ENCODE measurements around the gene CHMP4B. TPM values are rescaled to one million over a fixed set of nuclear protein-coding genes. Genes with fewer than 3 reads are reported as not detected.
A peak's percentile ranks its signal among the peaks of the same experiment; 100 is the strongest.

Gene CHMP4B
- total RNA-seq, 4 donors from 2014 or later = 92.9 to 113 (median 105) TPM

DNA sequence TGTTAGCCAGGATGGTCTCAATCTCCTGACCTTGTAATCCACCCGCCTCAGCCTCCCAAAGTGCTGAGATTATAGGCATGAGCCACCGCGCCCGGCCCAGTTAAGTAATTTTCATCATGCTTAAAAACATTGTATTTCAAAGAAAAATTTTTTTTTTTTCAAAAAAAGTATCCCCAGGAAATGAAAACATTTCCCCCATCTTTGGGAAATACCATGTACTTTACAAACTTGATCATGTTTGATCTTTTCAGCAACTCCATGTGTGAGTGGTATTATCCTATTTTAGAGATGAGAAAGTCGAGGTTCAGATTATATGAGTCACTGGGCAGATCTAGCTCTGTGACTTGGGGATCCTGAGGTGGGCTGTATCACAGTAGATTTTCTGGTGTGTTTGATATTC lies 11.8 kb downstream of the CHMP4B start:
- TF ChIP-seq, protein P1, sequence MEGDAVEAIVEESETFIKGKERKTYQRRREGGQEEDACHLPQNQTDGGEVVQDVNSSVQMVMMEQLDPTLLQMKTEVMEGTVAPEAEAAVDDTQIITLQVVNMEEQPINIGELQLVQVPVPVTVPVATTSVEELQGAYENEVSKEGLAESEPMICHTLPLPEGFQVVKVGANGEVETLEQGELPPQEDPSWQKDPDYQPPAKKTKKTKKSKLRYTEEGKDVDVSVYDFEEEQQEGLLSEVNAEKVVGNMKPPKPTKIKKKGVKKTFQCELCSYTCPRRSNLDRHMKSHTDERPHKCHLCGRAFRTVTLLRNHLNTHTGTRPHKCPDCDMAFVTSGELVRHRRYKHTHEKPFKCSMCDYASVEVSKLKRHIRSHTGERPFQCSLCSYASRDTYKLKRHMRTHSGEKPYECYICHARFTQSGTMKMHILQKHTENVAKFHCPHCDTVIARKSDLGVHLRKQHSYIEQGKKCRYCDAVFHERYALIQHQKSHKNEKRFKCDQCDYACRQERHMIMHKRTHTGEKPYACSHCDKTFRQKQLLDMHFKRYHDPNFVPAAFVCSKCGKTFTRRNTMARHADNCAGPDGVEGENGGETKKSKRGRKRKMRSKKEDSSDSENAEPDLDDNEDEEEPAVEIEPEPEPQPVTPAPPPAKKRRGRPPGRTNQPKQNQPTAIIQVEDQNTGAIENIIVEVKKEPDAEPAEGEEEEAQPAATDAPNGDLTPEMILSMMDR (IDR thresholded peaks at IDR 0.05) = no peak
- TF ChIP-seq POLR2A (IDR thresholded peaks at IDR 0.05) = no peak
- DNase-seq (ENCODE audit: low spot score in 2 of 2) = peak in 1 of 2 donors; percentile 46
- no peak overlapping the region for H3K4me3 ChIP-seq (ENCODE audit: low read depth, poor library complexity, severe bottlenecking)
- 96 to 97% methylated on average over 5 of the region's 5 CpGs for WGBS, 2 donors
- intact Hi-C loops (cut with DNase I; ENCODE audit: low total_unique reads) = no loop called here

DNA sequence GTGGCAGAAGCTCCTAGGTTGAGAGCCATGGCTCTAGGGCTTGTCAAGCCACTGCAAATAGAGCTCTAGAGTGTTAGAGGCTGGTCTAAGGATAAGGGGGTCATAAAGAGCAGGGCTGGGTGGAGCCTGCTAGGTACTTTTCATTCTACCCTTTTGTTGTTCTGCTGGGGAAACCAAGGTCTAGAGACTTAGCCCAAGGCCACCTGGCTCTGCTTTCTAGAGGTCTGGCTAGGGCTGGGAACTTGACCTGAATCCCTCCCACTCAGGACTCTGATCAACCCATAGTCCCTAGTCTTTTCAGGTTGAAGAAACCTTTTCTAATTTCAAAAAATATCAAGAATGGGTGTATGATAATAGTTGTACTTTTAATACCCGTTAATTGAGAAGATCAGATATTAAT lies 13.7 kb downstream of the CHMP4B start:
- intact Hi-C loops (cut with DNase I; ENCODE audit: low total_unique reads) = no loop called here
- DNase-seq (ENCODE audit: low spot score in 2 of 2) = peak in 1 of 2 donors; percentile 20
- 95 to 97% methylated on average over 1 of the region's 1 CpG for WGBS, 2 donors
- TF ChIP-seq, protein P1 (IDR thresholded peaks at IDR 0.05) = no peak
- no peak for TF ChIP-seq POLR2A (IDR thresholded peaks at IDR 0.05)
- no peak overlapping the region for H3K4me3 ChIP-seq (ENCODE audit: low read depth, poor library complexity, severe bottlenecking)

DNA sequence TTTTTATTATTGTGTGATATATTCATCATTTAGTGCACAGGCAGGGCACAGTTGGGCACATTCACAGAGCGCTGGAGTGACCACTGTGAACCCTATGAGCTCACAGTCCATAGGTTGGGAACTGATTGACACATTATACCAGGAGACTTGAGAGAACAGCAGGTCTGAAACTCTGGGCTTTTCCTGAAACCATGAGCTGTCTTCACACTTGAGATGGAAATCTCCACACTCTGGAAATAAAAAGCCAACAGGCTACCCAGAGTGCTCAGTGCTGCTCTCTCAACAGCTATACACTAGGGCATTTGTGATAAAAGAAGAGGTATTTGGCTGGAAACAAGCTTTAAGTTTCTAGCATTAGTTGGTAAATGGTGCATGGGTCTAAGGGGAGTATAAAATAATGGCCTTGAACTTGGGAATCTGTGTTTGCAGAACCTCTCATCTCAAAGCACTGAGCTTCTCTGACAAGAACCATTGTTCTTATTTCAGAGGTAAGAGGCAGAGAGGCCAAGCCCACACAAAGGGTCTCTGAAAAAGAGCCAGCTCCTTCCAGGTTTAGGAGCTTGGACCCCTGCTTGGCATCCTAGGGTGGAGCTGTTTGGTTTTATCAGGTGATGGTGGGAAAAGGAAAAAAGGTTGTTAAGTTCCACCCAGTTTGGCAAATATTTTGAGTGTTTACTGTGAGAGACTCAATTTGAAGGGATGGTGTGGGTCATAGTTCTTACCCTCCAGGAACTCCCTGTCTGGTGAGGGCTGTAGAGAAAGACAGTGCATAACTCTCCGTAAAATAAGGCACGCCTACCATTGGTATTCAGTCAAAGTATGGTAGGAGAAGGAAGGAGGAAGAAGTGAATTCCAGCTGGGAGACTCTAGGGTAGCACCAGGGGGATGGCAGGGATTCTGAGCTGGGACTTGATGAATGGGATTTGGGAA lies 14.5 kb downstream of the CHMP4B start:
- DNase-seq (ENCODE audit: low spot score in 2 of 2) = peak in 1 of 2 donors; percentile 23
- TF ChIP-seq POLR2A (IDR thresholded peaks at IDR 0.05) = no peak
- TF ChIP-seq, protein P1 (IDR thresholded peaks at IDR 0.05) = no peak
- intact Hi-C loops (cut with DNase I; ENCODE audit: low total_unique reads) = no loop called here
- 83 to 86% methylated on average over 3 of the region's 3 CpGs for WGBS, 2 donors
- H3K4me3 ChIP-seq (ENCODE audit: low read depth, poor library complexity, severe bottlenecking) = no peak overlapping the region

DNA sequence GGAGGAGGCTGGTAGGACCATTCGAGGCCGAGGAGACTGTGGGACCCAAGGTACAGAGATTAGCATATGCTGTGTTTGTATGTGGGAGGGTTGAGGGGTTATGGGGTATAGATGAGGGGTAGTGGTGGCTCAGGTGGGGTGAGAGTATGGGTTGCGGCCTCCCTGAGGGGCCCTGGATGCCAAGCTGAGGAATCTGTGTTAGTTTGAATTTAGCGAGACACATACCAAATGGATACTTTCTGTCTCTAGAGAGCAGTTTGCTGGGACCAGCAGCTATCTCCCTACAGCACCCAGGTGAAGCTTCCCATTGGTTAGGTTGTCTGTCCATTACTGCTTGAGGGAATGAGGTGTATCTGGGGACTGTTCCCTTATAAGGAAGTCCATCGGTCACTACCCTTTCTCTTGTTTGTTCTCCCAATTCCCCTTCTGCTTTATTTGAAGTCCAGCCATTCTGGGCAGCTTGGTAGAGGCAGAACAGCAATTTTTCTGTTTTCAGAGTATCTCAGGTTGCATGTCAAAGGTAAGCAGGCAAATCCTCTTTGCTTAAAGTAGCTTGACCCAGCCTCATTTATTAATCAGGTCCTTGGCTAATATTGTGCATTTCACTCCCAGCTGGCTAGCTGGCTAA lies 15.2 kb downstream of the CHMP4B start:
- intact Hi-C loops (cut with DNase I; ENCODE audit: low total_unique reads) = no loop called here
- no peak for TF ChIP-seq POLR2A (IDR thresholded peaks at IDR 0.05)
- TF ChIP-seq, protein P1 (IDR thresholded peaks at IDR 0.05) = no peak
- H3K4me3 ChIP-seq (ENCODE audit: low read depth, poor library complexity, severe bottlenecking) = no peak overlapping the region
- peak in 1 of 2 donors; percentile 46 for DNase-seq (ENCODE audit: low spot score in 2 of 2)
- WGBS, 2 donors = 88 to 89% methylated on average over 5 of the region's 5 CpGs

DNA sequence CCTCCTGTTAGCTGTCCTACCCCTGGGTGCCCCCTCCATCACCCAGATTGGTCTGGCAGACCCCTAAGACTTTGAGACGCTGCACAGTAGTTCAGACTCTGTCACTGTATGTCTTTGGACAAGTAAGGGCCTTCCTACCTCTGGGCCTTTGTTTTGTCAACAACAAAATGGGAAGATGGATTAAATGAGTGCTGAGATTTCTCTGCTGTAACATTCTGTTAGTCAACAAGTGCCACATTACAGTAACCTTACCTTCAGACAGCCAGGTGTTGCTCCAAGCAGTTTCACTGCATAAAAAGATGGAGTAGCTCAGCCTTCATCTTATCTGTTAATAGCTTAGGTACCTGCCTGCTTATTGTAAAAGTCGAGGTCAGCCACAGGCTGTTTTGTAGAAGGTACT lies 16.0 kb downstream of the CHMP4B start:
- WGBS, 2 donors = 81 to 82% methylated on average over 2 of the region's 2 CpGs
- TF ChIP-seq, protein P1 (IDR thresholded peaks at IDR 0.05) = no peak
- TF ChIP-seq POLR2A (IDR thresholded peaks at IDR 0.05) = no peak
- intact Hi-C loops (cut with DNase I; ENCODE audit: low total_unique reads) = no loop called here
- no peak overlapping the region for H3K4me3 ChIP-seq (ENCODE audit: low read depth, poor library complexity, severe bottlenecking)
- no peak for DNase-seq (ENCODE audit: low spot score in 2 of 2)
